ENCODE measurements around the gene NTPCR. TPM values are rescaled to one million over a fixed set of nuclear protein-coding genes. Genes with fewer than 3 reads are reported as not detected.

NTPCR gene
- total RNA-seq, 6 experiments from 2014 or later, result 15.9 to 28.2 (median 19.7) TPM

DNA sequence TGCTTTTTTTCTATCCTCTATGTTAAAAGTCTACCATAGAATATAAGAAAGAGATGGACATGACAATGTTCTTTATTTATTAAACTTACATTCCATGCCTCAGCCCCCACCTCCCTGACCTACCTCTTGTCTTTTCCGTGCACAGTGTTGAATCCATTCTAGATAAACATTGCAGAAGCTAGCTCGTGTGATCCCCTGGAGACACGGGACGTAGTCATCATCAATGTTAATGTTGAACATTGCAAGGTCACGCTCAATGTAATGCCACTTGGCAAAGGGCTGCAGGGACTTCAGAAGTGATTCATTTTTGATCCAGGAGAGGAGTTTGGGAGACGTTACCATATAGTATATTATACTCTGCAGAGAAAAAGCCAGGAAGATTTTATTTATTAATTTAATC is 66.4 kb downstream of the NTPCR start:
- intact Hi-C loops (cut with DNase I), result no loop called here
- no peaks in the 10 kb centered on the region for H3K36me3 ChIP-seq
- no peak overlapping the region for H3K27ac ChIP-seq
- TF ChIP-seq POLR2A (IDR thresholded peaks at IDR 0.05), result no peak
- TF ChIP-seq, protein P1, sequence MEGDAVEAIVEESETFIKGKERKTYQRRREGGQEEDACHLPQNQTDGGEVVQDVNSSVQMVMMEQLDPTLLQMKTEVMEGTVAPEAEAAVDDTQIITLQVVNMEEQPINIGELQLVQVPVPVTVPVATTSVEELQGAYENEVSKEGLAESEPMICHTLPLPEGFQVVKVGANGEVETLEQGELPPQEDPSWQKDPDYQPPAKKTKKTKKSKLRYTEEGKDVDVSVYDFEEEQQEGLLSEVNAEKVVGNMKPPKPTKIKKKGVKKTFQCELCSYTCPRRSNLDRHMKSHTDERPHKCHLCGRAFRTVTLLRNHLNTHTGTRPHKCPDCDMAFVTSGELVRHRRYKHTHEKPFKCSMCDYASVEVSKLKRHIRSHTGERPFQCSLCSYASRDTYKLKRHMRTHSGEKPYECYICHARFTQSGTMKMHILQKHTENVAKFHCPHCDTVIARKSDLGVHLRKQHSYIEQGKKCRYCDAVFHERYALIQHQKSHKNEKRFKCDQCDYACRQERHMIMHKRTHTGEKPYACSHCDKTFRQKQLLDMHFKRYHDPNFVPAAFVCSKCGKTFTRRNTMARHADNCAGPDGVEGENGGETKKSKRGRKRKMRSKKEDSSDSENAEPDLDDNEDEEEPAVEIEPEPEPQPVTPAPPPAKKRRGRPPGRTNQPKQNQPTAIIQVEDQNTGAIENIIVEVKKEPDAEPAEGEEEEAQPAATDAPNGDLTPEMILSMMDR (IDR thresholded peaks at IDR 0.05), result no peak
- DNase-seq (no peak), ATAC-seq (no peak)
- no peaks in the 10 kb centered on the region for H3K4me1 ChIP-seq
- H3K9me3 ChIP-seq, result no peaks in the 10 kb centered on the region
- no peak overlapping the region for H3K4me3 ChIP-seq
- 36% methylated on average over 6 of the region's 6 CpGs for WGBS (ENCODE audit: insufficient coverage, low coverage, low lambda C conversion rate, missing lambda C conversion rate)
- H3K27me3 ChIP-seq, result no peaks in the 10 kb centered on the region

GRCh38 chr1:233019083-233019482 is 68.7 kb downstream of the NTPCR start:
- DNase-seq, result no peak
- Histone ChIP-seq H3K4me1 (no peaks in the 10 kb centered on the region), H3K4me3 (no peak overlapping the region), H3K27me3 (no peaks in the 10 kb centered on the region), H3K36me3 (no peaks in the 10 kb centered on the region), H3K9me3 (no peaks in the 10 kb centered on the region), H3K27ac (no peak overlapping the region)
- 65% methylated on average over 3 of the region's 3 CpGs for WGBS (ENCODE audit: insufficient coverage, low coverage, low lambda C conversion rate, missing lambda C conversion rate)
- intact Hi-C loops (cut with DNase I), result no loop called here
- no peak for TF ChIP-seq POLR2A (IDR thresholded peaks at IDR 0.05)
- TF ChIP-seq, protein P1 (IDR thresholded peaks at IDR 0.05), result no peak
- no peak for ATAC-seq

DNA sequence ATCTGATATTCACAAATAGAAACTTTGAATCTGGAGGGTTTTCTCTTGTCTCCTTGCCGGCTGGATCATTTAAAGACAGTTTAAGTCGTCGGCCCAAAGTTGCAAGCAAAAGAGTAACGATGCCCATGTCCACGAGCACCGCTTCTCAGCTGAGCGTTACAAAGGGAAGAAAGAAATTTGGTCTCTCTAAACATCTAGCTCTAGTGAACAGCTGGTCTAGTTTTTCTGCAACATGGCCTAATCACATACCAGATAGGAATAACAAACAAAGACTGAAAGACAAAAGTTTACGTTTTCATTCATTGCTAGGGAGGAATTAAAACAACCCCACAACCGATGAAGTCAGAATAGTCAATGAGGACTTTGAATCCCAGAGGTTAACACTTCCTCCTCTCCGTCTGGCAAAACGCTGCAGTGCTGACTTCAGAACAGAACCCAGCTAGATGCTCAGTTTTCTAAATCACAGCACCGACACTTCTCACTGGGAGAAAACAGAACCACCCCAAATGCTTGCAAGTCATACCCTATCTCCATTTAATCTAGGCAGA is 69.4 kb downstream of the NTPCR start:
- no peak overlapping the region for H3K27ac ChIP-seq
- DNase-seq (no peak), ATAC-seq (no peak)
- H3K27me3 ChIP-seq, result no peaks in the 10 kb centered on the region
- H3K9me3 ChIP-seq, result no peaks in the 10 kb centered on the region
- TF ChIP-seq, protein P1 (IDR thresholded peaks at IDR 0.05), result no peak
- no peak for TF ChIP-seq POLR2A (IDR thresholded peaks at IDR 0.05)
- H3K4me3 ChIP-seq, result no peak overlapping the region
- intact Hi-C loops (cut with DNase I), result loop anchor here in 1 of 2 donors (10.0 kb wide), 1 partner anchor 1155 kb away; no protein-coding TSS in a partner anchor
- H3K4me1 ChIP-seq, result no peaks in the 10 kb centered on the region
- WGBS (ENCODE audit: insufficient coverage, low coverage, low lambda C conversion rate, missing lambda C conversion rate), result 63% methylated on average over 11 of the region's 12 CpGs
- H3K36me3 ChIP-seq, result no peaks in the 10 kb centered on the region

DNA sequence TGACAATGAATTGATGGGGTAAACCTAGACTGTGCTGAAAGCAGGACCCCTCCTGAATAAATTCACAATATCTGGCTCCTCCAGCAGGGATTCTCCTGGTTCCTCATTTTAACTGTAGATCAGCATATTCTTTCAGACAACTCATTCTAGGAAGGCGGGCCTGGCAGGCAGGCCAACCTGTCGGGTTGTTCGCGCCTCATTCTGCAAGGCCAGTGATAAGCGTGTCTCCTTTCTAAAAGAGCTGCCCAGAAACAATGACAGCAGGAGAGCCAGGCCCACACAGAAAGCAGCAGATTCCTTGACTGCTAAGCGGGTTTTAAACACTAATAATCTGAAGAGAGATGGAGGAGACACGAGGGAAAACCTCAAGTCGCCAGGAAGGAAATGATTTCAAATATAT is 70.0 kb downstream of the NTPCR start:
- DNase-seq (no peak), ATAC-seq (no peak)
- no peak overlapping the region for H3K27ac ChIP-seq
- intact Hi-C loops (cut with DNase I), result loop anchor here in 1 of 2 donors (10.0 kb wide), 1 partner anchor 1156 kb away; no protein-coding TSS in a partner anchor
- no peak overlapping the region for H3K4me3 ChIP-seq
- H3K36me3 ChIP-seq, result no peaks in the 10 kb centered on the region
- H3K4me1 ChIP-seq, result no peaks in the 10 kb centered on the region
- no peaks in the 10 kb centered on the region for H3K9me3 ChIP-seq
- no peaks in the 10 kb centered on the region for H3K27me3 ChIP-seq
- WGBS (ENCODE audit: insufficient coverage, low coverage, low lambda C conversion rate, missing lambda C conversion rate), result 68% methylated on average over 7 of the region's 8 CpGs
- TF ChIP-seq POLR2A (IDR thresholded peaks at IDR 0.05), result no peak
- TF ChIP-seq, protein P1 (IDR thresholded peaks at IDR 0.05), result no peak
